BJ (cell line): ENCODE results near the gene ELAVL1. TPM values are rescaled to one million over a fixed set of nuclear protein-coding genes. Genes with fewer than 3 reads are reported as not detected.
A peak's percentile ranks its signal among the peaks of the same experiment; 100 is the strongest.

ENCODE experiments used
- CTCF ChIA-PET: fragments of 350-600 bp; formaldehyde crosslinking; extraction: SDS; loops from one replicate; lab custom pipeline; 2021; ENCODE audit warnings: antibody characterized with exemption, inconsistent platforms; lab: Yijun Ruan, JAX
- POLR2A ChIA-PET: fragments of 300-600 bp; sonication (Branson Sonifier 250); formaldehyde crosslinking; extraction: SDS; loops from one replicate; lab custom pipeline; 2021; ENCODE audit warnings: antibody characterized with exemption; lab: Charles Lee
- DNase-seq: peaks from one replicate; pipeline ENCODE4 v3.0.0-alpha.2; 2011; ENCODE audit warnings: low read depth
- H3K27me3 ChIP-seq: 2 replicates; pipeline ENCODE4 v1.6.0; 2011; ENCODE audit warnings: low read length; ENCODE audit not compliant: control insufficient read depth, insufficient read depth
- H3K36me3 ChIP-seq: 2 replicates; pipeline ENCODE4 v1.5.1; 2011; ENCODE audit warnings: low read length; ENCODE audit not compliant: control insufficient read depth, insufficient read depth
- H3K4me3 ChIP-seq: 2 replicates; pipeline ENCODE4 v1.5.1; 2011; ENCODE audit warnings: low read depth, mild to moderate bottlenecking, control low read depth, low read length
- polyA plus RNA-seq: library from polyadenylated mRNA; depleted of rRNA; stranded (reverse); fragments of >200 nt; gene quantifications from 2 replicates; pipeline ENCODE4 v1.2.3, GENCODE V29; 2011
- TF ChIP-seq, protein P1 (sequence below): IDR thresholded peaks from 2 replicates; pipeline ENCODE4 v1.5.1; 2011; ENCODE audit warnings: low read depth, mild to moderate bottlenecking, control low read depth, inconsistent platforms, low read length, moderate library complexity; ENCODE audit not compliant: insufficient read depth

The ELAVL1 gene
- polyA plus RNA-seq, 1 experiment: 41.2 TPM

DNA sequence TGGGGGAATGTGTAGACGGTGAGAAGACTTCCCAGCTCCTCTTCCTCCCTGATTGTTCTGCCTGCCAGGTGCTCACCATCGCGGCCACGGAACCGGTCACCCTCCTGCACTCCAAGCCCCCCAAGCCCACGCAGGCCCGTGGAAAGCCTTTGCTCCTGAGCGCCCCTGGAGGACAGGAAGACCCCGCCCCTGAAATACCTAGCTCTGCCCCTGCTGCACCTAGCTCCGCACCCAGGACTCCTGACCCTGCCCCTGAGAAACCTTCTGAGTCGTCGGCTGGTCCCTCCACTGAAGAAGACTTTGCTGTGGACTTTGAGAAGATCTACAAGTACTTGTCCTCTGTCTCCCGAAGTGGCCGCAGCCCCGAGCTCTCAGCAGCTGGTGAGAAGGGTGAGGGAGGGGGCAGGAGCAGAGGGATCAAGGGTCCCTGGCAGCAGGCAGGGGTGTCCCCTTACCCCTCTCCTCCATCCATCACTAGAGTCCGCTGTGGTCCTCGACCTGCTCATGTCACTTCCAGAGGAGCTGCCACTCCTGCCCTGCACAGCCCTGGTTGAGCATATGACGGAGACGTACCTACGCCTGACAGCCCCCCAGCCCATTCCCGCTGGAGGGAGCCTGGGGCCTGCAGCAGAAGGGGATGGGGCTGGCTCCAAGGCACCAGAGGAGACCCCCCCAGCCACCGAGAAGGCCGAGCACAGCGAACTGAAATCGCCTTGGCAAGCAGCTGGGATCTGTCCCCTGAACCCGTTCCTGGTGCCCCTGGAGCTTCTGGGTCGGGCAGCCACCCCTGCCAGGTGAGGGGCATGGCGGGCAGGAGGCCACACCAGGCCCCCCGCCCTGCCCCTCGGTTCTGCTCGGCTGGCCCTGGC is 83.2 kb downstream of the ELAVL1 start:
- Histone ChIP-seq H3K36me3 (peaks cover 12% of the 10 kb centered on the region), H3K27me3 (no peaks in the 10 kb centered on the region), H3K4me3 (no peak overlapping the region)
- TF ChIP-seq, protein P1, sequence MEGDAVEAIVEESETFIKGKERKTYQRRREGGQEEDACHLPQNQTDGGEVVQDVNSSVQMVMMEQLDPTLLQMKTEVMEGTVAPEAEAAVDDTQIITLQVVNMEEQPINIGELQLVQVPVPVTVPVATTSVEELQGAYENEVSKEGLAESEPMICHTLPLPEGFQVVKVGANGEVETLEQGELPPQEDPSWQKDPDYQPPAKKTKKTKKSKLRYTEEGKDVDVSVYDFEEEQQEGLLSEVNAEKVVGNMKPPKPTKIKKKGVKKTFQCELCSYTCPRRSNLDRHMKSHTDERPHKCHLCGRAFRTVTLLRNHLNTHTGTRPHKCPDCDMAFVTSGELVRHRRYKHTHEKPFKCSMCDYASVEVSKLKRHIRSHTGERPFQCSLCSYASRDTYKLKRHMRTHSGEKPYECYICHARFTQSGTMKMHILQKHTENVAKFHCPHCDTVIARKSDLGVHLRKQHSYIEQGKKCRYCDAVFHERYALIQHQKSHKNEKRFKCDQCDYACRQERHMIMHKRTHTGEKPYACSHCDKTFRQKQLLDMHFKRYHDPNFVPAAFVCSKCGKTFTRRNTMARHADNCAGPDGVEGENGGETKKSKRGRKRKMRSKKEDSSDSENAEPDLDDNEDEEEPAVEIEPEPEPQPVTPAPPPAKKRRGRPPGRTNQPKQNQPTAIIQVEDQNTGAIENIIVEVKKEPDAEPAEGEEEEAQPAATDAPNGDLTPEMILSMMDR: no peak
- DNase-seq: no peak
- ChIA-PET POLR2A (no interaction called here), CTCF (interaction anchor here (0.8 to 7.1 kb wide), 4 partner anchors 19 to 69 kb away, joined by 3 to 29 read pairs (median 10); partner anchors contain the start of gene MAP2K7)

DNA sequence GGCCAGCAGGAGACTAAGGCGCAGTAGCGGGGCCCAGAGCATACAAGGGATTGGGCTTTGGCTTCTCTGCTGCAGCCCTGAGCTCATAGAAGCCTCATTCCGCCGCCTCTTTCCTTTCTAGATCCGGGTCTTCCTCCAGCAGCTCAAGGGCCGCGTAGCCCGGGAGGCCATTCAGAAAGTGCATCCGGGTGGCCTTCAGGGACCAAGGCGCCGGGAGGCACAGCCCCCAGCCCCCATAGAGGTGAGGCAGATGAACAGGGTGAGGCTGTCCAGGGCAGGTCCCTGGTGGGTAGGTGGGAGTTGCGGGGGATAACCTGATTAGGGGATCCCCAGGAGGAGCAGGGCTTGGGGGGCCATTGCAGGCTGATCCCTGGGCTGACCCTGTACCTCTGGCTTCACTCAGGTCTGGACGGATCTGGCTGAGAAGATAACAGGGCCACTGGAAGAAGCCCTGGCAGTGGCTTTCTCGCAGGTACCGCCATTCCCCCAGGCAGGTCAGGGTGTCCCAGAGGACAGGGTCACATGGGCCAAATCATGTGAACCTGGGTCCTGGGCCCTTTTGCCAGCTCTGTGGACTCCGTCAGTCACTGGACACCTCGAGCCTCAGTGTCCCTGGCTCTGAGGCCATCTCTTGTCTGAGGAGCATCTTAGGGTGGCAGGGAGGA is 84.0 kb downstream of the ELAVL1 start:
- DNase-seq: no peak
- Histone ChIP-seq H3K36me3 (peaks cover 9% of the 10 kb centered on the region), H3K4me3 (peak overlapping the region; percentile 53), H3K27me3 (no peaks in the 10 kb centered on the region)
- ChIA-PET CTCF (interaction anchor here (1.1 to 7.1 kb wide), 4 partner anchors 8 to 68 kb away, joined by 4 to 29 read pairs (median 12); partner anchors contain the start of gene MAP2K7), POLR2A (no interaction called here)
- TF ChIP-seq, protein P1: no peak

DNA sequence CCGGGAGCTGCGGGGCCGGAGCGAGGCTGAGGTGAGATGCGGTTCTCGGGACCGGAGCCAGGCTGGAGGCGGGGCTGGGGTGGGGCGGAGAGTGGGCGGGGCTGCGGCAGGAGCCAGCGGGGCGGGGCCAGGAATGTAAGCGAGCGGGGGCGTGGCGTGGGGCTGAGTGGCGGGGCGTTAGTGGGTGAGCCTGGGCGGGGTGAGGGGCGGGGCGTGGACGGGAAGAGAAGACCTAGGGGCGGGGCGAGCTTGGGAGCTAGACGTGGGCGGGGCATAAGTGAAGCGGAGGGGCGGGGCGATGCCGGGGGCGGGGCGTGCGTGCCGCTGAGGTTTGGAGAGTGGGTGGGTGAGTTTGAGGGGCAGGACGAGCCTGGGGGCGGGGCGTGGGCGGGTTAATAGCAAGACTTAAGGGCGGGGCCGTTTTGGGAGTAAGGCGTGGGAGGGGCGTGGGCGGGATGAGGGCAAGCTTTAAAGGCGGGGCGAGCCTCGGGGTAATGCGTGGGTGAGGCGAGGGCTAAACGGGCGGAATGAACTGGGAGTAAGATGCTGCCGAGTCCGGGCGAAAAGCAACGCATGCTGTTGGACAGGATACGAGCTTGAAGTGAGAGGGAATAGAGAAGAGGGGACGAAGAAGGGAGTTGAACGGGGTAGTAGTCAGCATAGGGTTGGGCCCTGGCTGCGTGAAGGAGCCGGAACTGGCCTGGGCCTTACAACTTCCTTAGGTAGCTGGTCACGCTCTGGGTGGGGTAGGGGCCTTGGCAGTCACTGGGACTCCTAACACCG is 84.7 kb downstream of the ELAVL1 start:
- DNase-seq: peak; percentile 69
- TF ChIP-seq, protein P1: no peak
- no peaks in the 10 kb centered on the region for H3K27me3 ChIP-seq
- CTCF ChIA-PET: interaction anchor here (0.5 to 7.1 kb wide), 7 partner anchors 9 to 353 kb away, joined by 3 to 29 read pairs (median 10); partner anchors contain the start of genes MAP2K7 and TIMM44
- POLR2A ChIA-PET: interaction anchor here (0.6 to 1.3 kb wide), 5 partner anchors 8 to 1495 kb away, joined by 4 to 20 read pairs (median 5); partner anchors contain the start of genes GPR108 and TIMM44
- peak overlapping the region; percentile 82 for H3K4me3 ChIP-seq
- peaks cover 9% of the 10 kb centered on the region for H3K36me3 ChIP-seq

- peaks cover 9% of the 10 kb centered on the region for H3K36me3 ChIP-seq
- peak; percentile 56 for DNase-seq
- TF ChIP-seq, protein P1: no peak
- peak within 1 kb of the TSS; percentile 82 for H3K4me3 ChIP-seq
- CTCF ChIA-PET: interaction anchor here (1.1 to 7.1 kb wide), 6 partner anchors 10 to 83 kb away, joined by 3 to 29 read pairs (median 10); partner anchors contain the start of gene TIMM44
- no peaks in the 10 kb centered on the region for H3K27me3 ChIP-seq
- POLR2A ChIA-PET: interaction anchor here (0.6 to 1.3 kb wide), 6 partner anchors 9 to 1496 kb away, joined by 3 to 20 read pairs (median 5); partner anchors contain the start of genes GPR108, MAP2K7 and TIMM44
These were observed 85.6 kb downstream of the ELAVL1 start, which contains the start of gene SNAPC2 for GRCh38 chr19:7919610-7920518. Gene SNAPC2, plus strand, starts transcription at chr19:7920338. Its CDS starts 29 bp downstream, at chr19:7920367.
